IMR-90 (cell line): Measurements from ENCODE around the gene PRPSAP1.

Experiments
- BHLHE40 ChIP-seq: fragments of 150-350 bp; IDR thresholded peaks from 2 replicates; pipeline ENCODE4 v1.6.1; 2016; ENCODE audit warnings: mild to moderate bottlenecking, low read depth, low read length
- CEBPB ChIP-seq: IDR thresholded peaks from 2 replicates; pipeline ENCODE4 v1.6.1; 2012; ENCODE audit warnings: low read depth, low read length, improper control_type of control experiment
- CHD1 ChIP-seq: IDR thresholded peaks from 2 replicates; pipeline ENCODE4 v1.6.1; 2012; ENCODE audit warnings: low read depth, low read length, improper control_type of control experiment
- CTCF ChIP-seq: conservative IDR thresholded peaks from 2 replicates; pipeline ENCODE4 v1.5.1; 2012; ENCODE audit warnings: mild to moderate bottlenecking, low read depth, low read length, improper control_type of control experiment
- FOS ChIP-seq: fragments of 150-350 bp; IDR thresholded peaks from 2 replicates; pipeline ENCODE4 v1.6.1; 2016; ENCODE audit warnings: low read depth, low read length
- MAFK ChIP-seq: IDR thresholded peaks from 2 replicates; pipeline ENCODE4 v1.6.1; 2012; ENCODE audit warnings: low read depth, low read length, improper control_type of control experiment
- MAZ ChIP-seq: IDR thresholded peaks from 2 replicates; pipeline ENCODE4 v1.6.1; 2012; ENCODE audit warnings: low read depth, mild to moderate bottlenecking, low read length, improper control_type of control experiment, moderate library complexity, borderline replicate concordance
- NFE2L2 ChIP-seq: fragments of 150-350 bp; IDR thresholded peaks from 2 replicates; pipeline ENCODE4 v1.6.1; 2016; ENCODE audit warnings: low read depth, mild to moderate bottlenecking, low read length
- POLR2A ChIP-seq: IDR thresholded peaks from 2 replicates; pipeline ENCODE4 v1.6.1; 2012; ENCODE audit warnings: mild to moderate bottlenecking, low read depth, low read length
- RAD21 ChIP-seq: IDR thresholded peaks from 2 replicates; pipeline ENCODE4 v1.6.1; 2012; ENCODE audit warnings: low read length, improper control_type of control experiment
- RCOR1 ChIP-seq: IDR thresholded peaks from 2 replicates; pipeline ENCODE4 v1.6.1; 2012; ENCODE audit warnings: mild to moderate bottlenecking, low read length, improper control_type of control experiment; ENCODE audit not compliant: insufficient replicate concordance
- RFX5 ChIP-seq: IDR thresholded peaks from 2 replicates; pipeline ENCODE4 v1.8.0; 2012; ENCODE audit warnings: low read depth, mild to moderate bottlenecking, low read length, moderate library complexity
- SMC3 ChIP-seq: fragments of 150-350 bp; IDR thresholded peaks from 2 replicates; pipeline ENCODE4 v1.6.1; 2016; ENCODE audit warnings: low read depth, mild to moderate bottlenecking, antibody characterized with exemption, low read length, moderate library complexity
- TF ChIP-seq, protein P1 (sequence below): fragments of 150-350 bp; IDR thresholded peaks from 2 replicates; pipeline ENCODE4 v1.6.1; 2017; ENCODE audit warnings: mild to moderate bottlenecking, antibody characterized with exemption, low read length, low read depth

- TF ChIP-seq RAD21 (no peak), CTCF (no peak), POLR2A (no peak), MAFK (no peak), MAZ (no peak), SMC3 (no peak), BHLHE40 (no peak), NFE2L2 (no peak), RFX5 (no peak), RCOR1 (no peak), CHD1 (no peak), FOS (no peak), CEBPB (no peak)
- TF ChIP-seq, protein P1, sequence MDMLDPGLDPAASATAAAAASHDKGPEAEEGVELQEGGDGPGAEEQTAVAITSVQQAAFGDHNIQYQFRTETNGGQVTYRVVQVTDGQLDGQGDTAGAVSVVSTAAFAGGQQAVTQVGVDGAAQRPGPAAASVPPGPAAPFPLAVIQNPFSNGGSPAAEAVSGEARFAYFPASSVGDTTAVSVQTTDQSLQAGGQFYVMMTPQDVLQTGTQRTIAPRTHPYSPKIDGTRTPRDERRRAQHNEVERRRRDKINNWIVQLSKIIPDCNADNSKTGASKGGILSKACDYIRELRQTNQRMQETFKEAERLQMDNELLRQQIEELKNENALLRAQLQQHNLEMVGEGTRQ, result no peak
Measured at GRCh38 chr17:76309461-76309860, 44.3 kb downstream of the PRPSAP1 start.
